ENCODE data around the gene NT5C3B. TPM values are rescaled to one million over a fixed set of nuclear protein-coding genes. Genes with fewer than 3 reads are reported as not detected.

Gene NT5C3B
- total RNA-seq, 1 donor from 2014 or later, result 165 TPM

- peaks cover 9% of the 10 kb centered on the region for H3K4me1 Mint-ChIP-seq (ENCODE audit: low read depth, unreplicated experiment)
- no peaks in the 10 kb centered on the region for H3K36me3 Mint-ChIP-seq (ENCODE audit: unreplicated experiment)
- H3K27me3 Mint-ChIP-seq (ENCODE audit: unreplicated experiment), result peaks cover 4% of the 10 kb centered on the region
Measured at GRCh38 chr17:41797377-41797776, 38.7 kb downstream of the NT5C3B start.

GRCh38 chr17:41796121-41796895 lies 39.7 kb downstream of the NT5C3B start:
- Mint-ChIP-seq H3K27ac (ENCODE audit: unreplicated experiment) (no peak overlapping the region), H3K27me3 (ENCODE audit: unreplicated experiment) (peaks cover 2% of the 10 kb centered on the region), H3K9me3 (ENCODE audit: unreplicated experiment) (peaks cover 5% of the 10 kb centered on the region), H3K36me3 (ENCODE audit: unreplicated experiment) (no peaks in the 10 kb centered on the region), H3K4me1 (ENCODE audit: low read depth, unreplicated experiment) (peaks cover 6% of the 10 kb centered on the region), H3K4me3 (ENCODE audit: unreplicated experiment) (no peak overlapping the region)
- TF ChIP-seq CTCF (IDR thresholded peaks at IDR 0.05; ENCODE audit: partially characterized antibody, unreplicated experiment), result no peak
- DNase-seq, result no peak

More at GRCh38 chr17:41797377-41797776, 38.7 kb downstream of the NT5C3B start:
- DNase-seq, result no peak
- Mint-ChIP-seq H3K4me3 (ENCODE audit: unreplicated experiment) (no peak overlapping the region), H3K27ac (ENCODE audit: unreplicated experiment) (no peak overlapping the region), H3K9me3 (ENCODE audit: unreplicated experiment) (peaks cover 7% of the 10 kb centered on the region)
- TF ChIP-seq CTCF (IDR thresholded peaks at IDR 0.05; ENCODE audit: partially characterized antibody, unreplicated experiment), result no peak

GRCh38 chr17:41794540-41794975 lies 41.5 kb downstream of the NT5C3B start:
- Mint-ChIP-seq H3K9me3 (ENCODE audit: unreplicated experiment) (peaks cover 12% of the 10 kb centered on the region), H3K36me3 (ENCODE audit: unreplicated experiment) (no peaks in the 10 kb centered on the region), H3K4me1 (ENCODE audit: low read depth, unreplicated experiment) (peaks cover 6% of the 10 kb centered on the region), H3K4me3 (ENCODE audit: unreplicated experiment) (no peak overlapping the region), H3K27ac (ENCODE audit: unreplicated experiment) (no peak overlapping the region), H3K27me3 (ENCODE audit: unreplicated experiment) (peaks cover 7% of the 10 kb centered on the region)
- DNase-seq, result no peak
- no peak for TF ChIP-seq CTCF (IDR thresholded peaks at IDR 0.05; ENCODE audit: partially characterized antibody, unreplicated experiment)

GRCh38 chr17:41793784-41794539 lies 42.1 kb downstream of the NT5C3B start:
- no peak for DNase-seq
- H3K27ac Mint-ChIP-seq (ENCODE audit: unreplicated experiment), result no peak overlapping the region
- peak overlapping the region; percentile 25 for H3K4me3 Mint-ChIP-seq (ENCODE audit: unreplicated experiment)
- no peaks in the 10 kb centered on the region for H3K36me3 Mint-ChIP-seq (ENCODE audit: unreplicated experiment)
- H3K27me3 Mint-ChIP-seq (ENCODE audit: unreplicated experiment), result peaks cover 6% of the 10 kb centered on the region
- no peak for TF ChIP-seq CTCF (IDR thresholded peaks at IDR 0.05; ENCODE audit: partially characterized antibody, unreplicated experiment)
- H3K4me1 Mint-ChIP-seq (ENCODE audit: low read depth, unreplicated experiment), result peaks cover 6% of the 10 kb centered on the region
- H3K9me3 Mint-ChIP-seq (ENCODE audit: unreplicated experiment), result peaks cover 11% of the 10 kb centered on the region

Data from glutamatergic neuron (in vitro differentiated cells).